SK-N-SH (cell line): ENCODE results near the gene CABP4.

ENCODE experiments used
- EP300 ChIP-seq, 2 experiments: IDR thresholded peaks; 2 replicates each; pipeline versions ENCODE4 v1.4.0 to v1.6.1; 2012; ENCODE audit warnings: borderline replicate concordance in 1 of 2, low read depth in 1 of 2, low read length in 1 of 2
- RCOR1 ChIP-seq: fragments of 150-350 bp; IDR thresholded peaks from 2 replicates; pipeline ENCODE4 v1.6.1; 2017; ENCODE audit warnings: antibody characterized with exemption, low read length
- SIN3A ChIP-seq: IDR thresholded peaks from 2 replicates; pipeline ENCODE4 v1.6.1; 2012; ENCODE audit warnings: low read depth, mild to moderate bottlenecking, low read length, moderate library complexity, borderline replicate concordance
- TCF12 ChIP-seq: IDR thresholded peaks from 2 replicates; pipeline ENCODE4 v1.4.0; 2012
- TF ChIP-seq, protein P1 (sequence below): fragments of 200-600 bp; sonication (generic); IDR thresholded peaks from 2 replicates; pipeline ENCODE4 v1.6.1; 2017; ENCODE audit warnings: antibody characterized with exemption, mild to moderate bottlenecking, moderate library complexity

GRCh38 chr11:67510023-67510345 lies 54.8 kb downstream of the CABP4 start:
- no peak for TF ChIP-seq EP300 (IDR thresholded peaks at IDR 0.05; ENCODE audit: borderline replicate concordance in 1 of 2, low read depth in 1 of 2, low read length in 1 of 2)
- TF ChIP-seq SIN3A, result no peak
- TF ChIP-seq RCOR1, result no peak
- TF ChIP-seq TCF12, result no peak
- TF ChIP-seq, protein P1, sequence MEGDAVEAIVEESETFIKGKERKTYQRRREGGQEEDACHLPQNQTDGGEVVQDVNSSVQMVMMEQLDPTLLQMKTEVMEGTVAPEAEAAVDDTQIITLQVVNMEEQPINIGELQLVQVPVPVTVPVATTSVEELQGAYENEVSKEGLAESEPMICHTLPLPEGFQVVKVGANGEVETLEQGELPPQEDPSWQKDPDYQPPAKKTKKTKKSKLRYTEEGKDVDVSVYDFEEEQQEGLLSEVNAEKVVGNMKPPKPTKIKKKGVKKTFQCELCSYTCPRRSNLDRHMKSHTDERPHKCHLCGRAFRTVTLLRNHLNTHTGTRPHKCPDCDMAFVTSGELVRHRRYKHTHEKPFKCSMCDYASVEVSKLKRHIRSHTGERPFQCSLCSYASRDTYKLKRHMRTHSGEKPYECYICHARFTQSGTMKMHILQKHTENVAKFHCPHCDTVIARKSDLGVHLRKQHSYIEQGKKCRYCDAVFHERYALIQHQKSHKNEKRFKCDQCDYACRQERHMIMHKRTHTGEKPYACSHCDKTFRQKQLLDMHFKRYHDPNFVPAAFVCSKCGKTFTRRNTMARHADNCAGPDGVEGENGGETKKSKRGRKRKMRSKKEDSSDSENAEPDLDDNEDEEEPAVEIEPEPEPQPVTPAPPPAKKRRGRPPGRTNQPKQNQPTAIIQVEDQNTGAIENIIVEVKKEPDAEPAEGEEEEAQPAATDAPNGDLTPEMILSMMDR, result no peak
